Right lobe of liver (tissue), 6 donors: ENCODE measurements around the gene AK5. TPM values are rescaled to one million over a fixed set of nuclear protein-coding genes. Genes with fewer than 3 reads are reported as not detected.

Experiments used
- ATAC-seq, 4 donors: fragments of 200-7000 bp; cut with Tn5 transposase; one replicate each; pipeline ENCODE4 v1.9.1; 2020; ENCODE audit warnings: mild to moderate bottlenecking in 4 of 4, moderate library complexity in 4 of 4
- DNase-seq, 3 donors: peaks; one replicate each; pipeline ENCODE4 v3.0.0-alpha.2; 2020
- H3K27ac ChIP-seq, 3 donors: fragments of 200-600 bp; one replicate each; pipeline ENCODE4 v1.8.0; 2022
- H3K27me3 ChIP-seq, 2 donors: fragments of 200-600 bp; one replicate each; pipeline ENCODE4 v1.8.0; 2022
- H3K36me3 ChIP-seq, 4 donors: fragments of 200-600 bp; sonication (generic) in 1 of 4; one replicate each; pipeline versions ENCODE4 v1.5.1 to v1.8.0; 2017 to 2022; ENCODE audit warnings: control low read depth in 1 of 4
- H3K4me1 ChIP-seq, 4 donors: fragments of 200-600 bp; sonication (generic) in 1 of 4; one replicate each; pipeline versions ENCODE4 v1.5.1 to v1.8.0; 2017 to 2022; ENCODE audit warnings: control low read depth in 1 of 4
- H3K4me3 ChIP-seq, 3 donors: fragments of 200-600 bp; one replicate each; pipeline ENCODE4 v1.8.0; 2022
- H3K9me3 ChIP-seq, 4 donors: fragments of 200-600 bp; sonication (generic) in 1 of 4; one replicate each; pipeline versions ENCODE4 v1.5.1 to v1.8.0; 2017 to 2022; ENCODE audit warnings: control low read depth in 1 of 4
- POLR2A ChIP-seq: fragments of 450-650 bp; IDR thresholded peaks from one replicate; pipeline ENCODE4 v1.6.1; 2017; ENCODE audit warnings: antibody characterized with exemption, mild to moderate bottlenecking
- WGBS: methylation state at CpG from one replicate; pipeline ENCODE4 v1.1.6; 2018; ENCODE audit warnings: low coverage, low lambda C conversion rate; ENCODE audit not compliant: insufficient coverage; ENCODE audit errors: missing lambda C conversion rate; 5-methylcytosine and 5-hydroxymethylcytosine counted together
- intact Hi-C, 2 donors: fragments of 100-400 bp; cut with DNase I; formaldehyde crosslinking; loops; one replicate each; pipeline versions ENCODE4 v1.11.2 to v1.14.1; 2022
- total RNA-seq, 6 experiments: library from RNA; depleted of rRNA in 2 of 6; stranded (reverse); fragments of >200 nt in 2 of 6; fragmentation: NEBNext Ultra II Directional in 3 of 6; extraction: Animal tissue kit (Norgen Biotek cat#: 25700) in 3 of 6; gene quantifications; one replicate each; pipeline versions ENCODE4 v1.1.0 to v1.2.4, GENCODE V29; 2016 to 2023
- TF ChIP-seq, protein P1 (sequence below), 4 donors: fragments of 200-600 bp in 3 of 4; fragments of 450-650 bp in 1 of 4; IDR thresholded peaks; one replicate each; pipeline versions ENCODE4 v1.5.1 to v1.8.0; 2016 to 2022; ENCODE audit warnings: antibody characterized with exemption in 4 of 4, mild to moderate bottlenecking in 2 of 4
- donor health status: DM: no; HTN: yes; CAD: no.
- donor health status: DM: no; HTN: no; CAD: no.
- donor health status: DM: no; HTN: no; CAD: no.
- donor health status: DM: no; HTN: yes; CAD: no.
- donor health status: DM: no; HTN: yes; CAD: no.

Gene AK5
- total RNA-seq, 6 experiments from 2014 or later: 0.47 to 0.53 TPM; not detected in 4

GRCh38 chr1:77263708-77264107 is 18.1 kb upstream of the AK5 start:
- no peak for ATAC-seq
- 29% methylated on average over 1 of the region's 1 CpG for WGBS

GRCh38 chr1:77265180-77265579 is 16.6 kb upstream of the AK5 start:
- 36% methylated on average over 1 of the region's 1 CpG for WGBS
- Histone ChIP-seq H3K27me3 (no peaks in the 10 kb centered on the region), H3K4me3 (no peak overlapping the region), H3K4me1 (no peaks in the 10 kb centered on the region), H3K36me3 (no peaks in the 10 kb centered on the region), H3K9me3 (no peaks in the 10 kb centered on the region), H3K27ac (no peak overlapping the region)
- TF ChIP-seq, protein P1, sequence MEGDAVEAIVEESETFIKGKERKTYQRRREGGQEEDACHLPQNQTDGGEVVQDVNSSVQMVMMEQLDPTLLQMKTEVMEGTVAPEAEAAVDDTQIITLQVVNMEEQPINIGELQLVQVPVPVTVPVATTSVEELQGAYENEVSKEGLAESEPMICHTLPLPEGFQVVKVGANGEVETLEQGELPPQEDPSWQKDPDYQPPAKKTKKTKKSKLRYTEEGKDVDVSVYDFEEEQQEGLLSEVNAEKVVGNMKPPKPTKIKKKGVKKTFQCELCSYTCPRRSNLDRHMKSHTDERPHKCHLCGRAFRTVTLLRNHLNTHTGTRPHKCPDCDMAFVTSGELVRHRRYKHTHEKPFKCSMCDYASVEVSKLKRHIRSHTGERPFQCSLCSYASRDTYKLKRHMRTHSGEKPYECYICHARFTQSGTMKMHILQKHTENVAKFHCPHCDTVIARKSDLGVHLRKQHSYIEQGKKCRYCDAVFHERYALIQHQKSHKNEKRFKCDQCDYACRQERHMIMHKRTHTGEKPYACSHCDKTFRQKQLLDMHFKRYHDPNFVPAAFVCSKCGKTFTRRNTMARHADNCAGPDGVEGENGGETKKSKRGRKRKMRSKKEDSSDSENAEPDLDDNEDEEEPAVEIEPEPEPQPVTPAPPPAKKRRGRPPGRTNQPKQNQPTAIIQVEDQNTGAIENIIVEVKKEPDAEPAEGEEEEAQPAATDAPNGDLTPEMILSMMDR (IDR thresholded peaks at IDR 0.05): no peak
- ATAC-seq (no peak), DNase-seq (no peak)
- intact Hi-C loops: no loop called here

More at GRCh38 chr1:77263708-77264107, 18.1 kb upstream of the AK5 start:
- intact Hi-C loops: no loop called here
- TF ChIP-seq, protein P1 (IDR thresholded peaks at IDR 0.05): no peak
- no peak for TF ChIP-seq POLR2A
- Histone ChIP-seq H3K9me3 (no peaks in the 10 kb centered on the region), H3K27me3 (no peaks in the 10 kb centered on the region), H3K4me1 (no peaks in the 10 kb centered on the region), H3K4me3 (no peak overlapping the region), H3K27ac (no peak overlapping the region), H3K36me3 (no peaks in the 10 kb centered on the region)
- DNase-seq: no peak

GRCh38 chr1:77267035-77267434 is 14.8 kb upstream of the AK5 start:
- intact Hi-C loops: no loop called here
- no peaks in the 10 kb centered on the region for H3K27me3 ChIP-seq
- H3K4me1 ChIP-seq: no peaks in the 10 kb centered on the region
- no peak for TF ChIP-seq POLR2A
- TF ChIP-seq, protein P1 (IDR thresholded peaks at IDR 0.05): no peak
- no peak overlapping the region for H3K4me3 ChIP-seq
- no peaks in the 10 kb centered on the region for H3K9me3 ChIP-seq
- no peak for ATAC-seq
- DNase-seq: no peak
- no peaks in the 10 kb centered on the region for H3K36me3 ChIP-seq
- no peak overlapping the region for H3K27ac ChIP-seq
- 22% methylated on average over 1 of the region's 1 CpG for WGBS

DNA sequence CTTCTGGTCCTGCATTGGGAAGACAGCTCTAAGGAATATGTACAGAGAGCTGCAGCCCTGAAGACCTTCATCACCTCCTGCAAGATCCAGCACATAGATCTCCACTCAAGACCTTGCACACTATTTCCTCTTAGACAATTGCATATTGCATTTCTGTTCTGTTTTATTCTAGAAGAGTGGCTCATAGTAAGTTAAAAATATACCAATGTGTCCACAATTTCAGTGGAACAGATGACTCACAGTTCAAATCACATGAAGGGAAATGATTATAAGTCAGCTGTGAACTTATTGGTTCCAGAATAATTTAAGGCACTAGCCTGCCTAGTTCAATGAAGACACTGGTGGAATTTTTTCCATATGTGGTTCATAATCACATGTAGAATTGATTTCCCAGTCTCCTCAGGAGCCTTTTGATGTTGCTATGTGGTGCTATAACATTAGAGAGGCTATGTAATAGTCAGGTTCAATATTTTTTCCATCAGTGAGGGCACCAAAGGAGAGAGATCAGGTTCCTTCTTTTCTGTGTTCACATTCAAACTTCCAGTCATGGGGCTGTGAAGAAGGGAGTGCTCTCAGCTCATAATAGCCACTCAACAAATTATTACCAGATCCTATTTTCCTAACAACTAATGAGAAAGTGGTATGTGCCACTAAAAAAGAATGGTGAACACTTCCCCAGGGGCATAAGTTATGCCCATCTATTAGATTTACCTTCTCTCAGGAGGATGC is 9.8 kb upstream of the AK5 start:
- no peaks in the 10 kb centered on the region for H3K9me3 ChIP-seq
- intact Hi-C loops: no loop called here
- DNase-seq (no peak), ATAC-seq (peak in 1 of 4 donors; percentile 17)
- no peaks in the 10 kb centered on the region for H3K4me1 ChIP-seq
- no peaks in the 10 kb centered on the region for H3K36me3 ChIP-seq
- no peak overlapping the region for H3K4me3 ChIP-seq
- no peaks in the 10 kb centered on the region for H3K27me3 ChIP-seq
- no peak for TF ChIP-seq POLR2A
- TF ChIP-seq, protein P1 (IDR thresholded peaks at IDR 0.05): no peak
- no peak overlapping the region for H3K27ac ChIP-seq

DNA sequence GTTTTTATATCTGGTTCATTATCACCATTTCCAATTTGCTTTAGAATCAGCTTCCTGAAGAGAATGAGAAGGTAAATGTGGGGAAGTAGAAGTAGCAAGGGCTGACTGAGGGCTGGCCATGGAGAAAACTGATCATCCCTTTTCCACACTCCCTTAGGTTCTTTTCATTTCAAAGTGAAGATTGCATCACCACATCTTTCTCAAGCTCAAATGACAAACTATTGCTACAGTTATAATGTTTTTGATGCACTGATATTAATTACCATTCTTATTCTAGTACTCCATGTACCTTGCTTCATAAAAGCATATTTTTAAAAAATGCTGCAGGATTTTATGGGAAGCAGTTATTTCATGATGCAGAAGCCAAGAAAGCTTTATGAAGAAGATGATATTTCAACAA is 7.9 kb upstream of the AK5 start:
- intact Hi-C loops: no loop called here
- H3K4me3 ChIP-seq: no peak overlapping the region
- ATAC-seq (no peak), DNase-seq (no peak)
- no peak overlapping the region for H3K27ac ChIP-seq
- no peaks in the 10 kb centered on the region for H3K27me3 ChIP-seq
- no peaks in the 10 kb centered on the region for H3K9me3 ChIP-seq
- no peaks in the 10 kb centered on the region for H3K4me1 ChIP-seq
- no peaks in the 10 kb centered on the region for H3K36me3 ChIP-seq
- TF ChIP-seq POLR2A: no peak
- TF ChIP-seq, protein P1 (IDR thresholded peaks at IDR 0.05): no peak
